GM12801 (cell line): ENCODE measurements around the gene PPM1L.

Experiments
- CTCF ChIP-seq: IDR thresholded peaks from one replicate; pipeline ENCODE4 v1.5.1; 2011; ENCODE audit warnings: control low read depth; ENCODE audit not compliant: insufficient read length; ENCODE audit errors: extremely low read depth

The PPM1L gene

GRCh38 chr3:160830796-160831195 is 74.8 kb downstream of the PPM1L start:
- no peak for TF ChIP-seq CTCF

GRCh38 chr3:160831401-160831800 is 75.4 kb downstream of the PPM1L start:
- TF ChIP-seq CTCF: no peak

GRCh38 chr3:160837394-160837980 is 81.5 kb downstream of the PPM1L start:
- no peak for TF ChIP-seq CTCF

- no peak for TF ChIP-seq CTCF
These were observed 84.6 kb downstream of the PPM1L start for GRCh38 chr3:160840590-160840989.

- no peak for TF ChIP-seq CTCF
These were observed 85.4 kb downstream of the PPM1L start for GRCh38 chr3:160841455-160841854.

- no peak for TF ChIP-seq CTCF
These were observed 86.3 kb downstream of the PPM1L start for GRCh38 chr3:160842021-160843005.

GRCh38 chr3:160851629-160852210 is 95.7 kb downstream of the PPM1L start:
- TF ChIP-seq CTCF: no peak
